T-helper 2 cell (primary cell): ENCODE data around the gene DSG4.

Source experiments
- DNase-seq, 5 experiments: peaks; one replicate each; pipeline versions ENCODE4 v3.0.0 to v3.0.0-alpha.2; 2012 to 2022

DSG4 gene

DNA sequence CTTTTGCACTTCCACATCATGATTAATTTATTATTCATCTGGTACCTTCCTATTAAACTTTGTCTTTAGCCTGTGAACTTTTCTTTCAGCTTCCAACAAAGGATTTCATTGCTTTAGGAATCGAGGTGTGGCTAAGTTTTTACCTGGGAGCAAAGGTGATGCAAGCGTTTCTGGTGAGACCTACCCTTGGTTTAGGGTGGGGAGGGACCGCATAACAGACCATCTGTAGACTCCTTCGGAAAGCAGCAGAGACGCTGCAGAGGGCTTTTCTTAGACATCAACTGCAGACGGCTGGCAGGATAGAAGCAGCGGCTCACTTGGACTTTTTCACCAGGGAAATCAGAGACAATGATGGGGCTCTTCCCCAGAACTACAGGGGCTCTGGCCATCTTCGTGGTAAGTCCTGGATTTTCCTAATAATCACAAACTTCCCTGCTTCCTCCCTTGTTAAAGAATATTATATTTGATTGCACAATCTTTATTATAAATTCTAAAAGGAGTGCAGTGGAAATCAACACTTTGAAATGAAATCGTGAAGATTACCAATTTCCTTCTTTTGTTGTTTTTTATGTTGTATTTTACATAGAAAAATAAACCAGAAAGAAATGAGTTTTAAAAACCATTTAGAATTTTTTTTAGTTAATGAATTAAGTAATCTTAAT is 71.1 kb downstream of the DSG4 start, which contains the start of gene DSG3:
Gene DSG3 (plus strand): TSS at position 212 of the 662 bp plus-strand sequence. CDS start 137 bp downstream, at position 349.
- no peak for DNase-seq

DNA sequence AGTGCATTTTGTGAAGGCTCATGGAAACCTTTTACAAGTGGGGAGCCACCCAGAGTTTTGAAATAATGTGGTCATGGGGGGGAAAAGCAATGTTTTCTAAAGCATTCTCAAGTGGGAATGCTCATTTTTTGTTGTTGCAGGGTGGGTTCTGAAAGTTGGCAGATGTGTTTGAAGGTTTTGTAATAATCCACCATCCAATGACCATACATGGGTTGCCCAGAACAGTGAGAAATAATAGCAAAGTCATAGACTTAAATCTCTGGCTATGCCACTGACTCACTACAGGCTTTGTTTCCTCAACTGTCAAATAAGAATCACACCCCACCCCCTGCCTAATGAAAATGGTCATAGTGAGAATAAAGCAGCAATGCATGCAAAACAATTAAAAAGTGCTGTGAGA is 73.8 kb downstream of the DSG4 start:
- no peak for DNase-seq

DNA sequence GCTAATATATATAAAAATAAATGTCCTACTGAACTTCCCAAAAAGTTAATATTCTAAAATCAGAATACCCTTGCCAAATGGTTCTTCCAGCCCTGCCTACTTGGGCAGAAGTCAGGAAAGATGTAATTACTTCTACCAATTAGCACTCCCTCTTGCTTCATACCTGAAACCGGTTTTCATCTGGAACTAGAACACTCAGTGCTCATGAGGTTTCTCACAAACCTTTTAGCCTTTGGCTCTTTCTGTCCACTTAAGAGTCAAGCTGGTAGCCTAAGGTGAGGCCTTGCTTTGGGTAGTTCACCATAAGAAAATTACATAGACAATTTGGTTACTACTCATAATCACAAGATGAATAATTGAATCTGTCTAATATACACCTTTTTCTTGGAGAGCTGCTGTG is 75.0 kb downstream of the DSG4 start:
- DNase-seq = no peak

DNA sequence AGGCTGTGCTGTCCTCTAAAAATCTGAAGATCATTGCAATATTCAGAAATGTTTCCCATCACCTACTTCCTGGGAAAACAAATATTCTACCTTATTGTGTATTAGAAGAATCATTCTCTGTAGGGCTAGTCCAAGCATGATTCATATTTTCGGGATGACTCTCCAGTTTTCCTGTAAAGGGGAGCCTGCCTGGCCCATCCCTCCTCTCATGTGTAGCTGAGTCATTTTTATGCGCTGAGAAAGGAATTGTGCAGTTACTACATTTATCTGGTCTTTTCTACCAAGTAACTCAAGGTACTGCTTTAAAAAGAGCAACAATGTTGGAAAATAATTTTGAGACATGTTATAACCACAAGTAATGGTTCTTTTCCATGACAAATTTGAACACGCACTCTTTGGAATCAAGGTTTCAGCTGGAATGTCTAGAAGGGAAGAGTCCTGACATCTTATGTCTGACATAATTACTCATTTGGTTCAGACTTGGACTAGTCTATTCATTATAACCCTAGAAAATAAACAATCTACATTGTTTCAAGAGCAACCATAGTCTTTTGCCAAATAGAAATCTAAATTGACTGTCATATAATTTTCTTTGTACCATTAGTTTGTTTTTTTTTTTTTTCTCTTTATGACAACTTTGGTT is 77.6 kb downstream of the DSG4 start:
- DNase-seq = no peak
